Prostate gland (tissue), 2 donors: ENCODE results near the gene PSMD13.

Source experiments
- CTCF ChIP-seq, 4 experiments: fragments of 200-600 bp in 2 of 4; fragments of 450-650 bp in 2 of 4; sonication (generic) in 2 of 4; IDR thresholded peaks; 1 replicate in 3 of 4; 2 replicates in 1 of 4; pipeline ENCODE4 v1.5.1; 2016 to 2019; ENCODE audit warnings: antibody characterized with exemption in 4 of 4, mild to moderate bottlenecking in 2 of 4, moderate library complexity in 2 of 4
- POLR2A ChIP-seq: fragments of 450-650 bp; IDR thresholded peaks from one replicate; pipeline ENCODE4 v1.6.1; 2016; ENCODE audit warnings: antibody characterized with exemption, mild to moderate bottlenecking

- TF ChIP-seq POLR2A: no peak
- no peak for TF ChIP-seq CTCF (IDR thresholded peaks at IDR 0.05)
Observed at GRCh38 chr11:249062-249461, 12.3 kb downstream of the PSMD13 start.
